GM23338 (cell line): ENCODE data around the gene RFC3. TPM values are rescaled to one million over a fixed set of nuclear protein-coding genes. Genes with fewer than 3 reads are reported as not detected.

Experiments
- ATAC-seq: fragments of 200-7000 bp; cut with Tn5 transposase; 3 replicates; pipeline ENCODE4 v1.9.1; 2020
- DNase-seq: peaks from one replicate; pipeline ENCODE4 v3.0.0-alpha.2; 2015; ENCODE audit warnings: low spot score
- H2AFZ ChIP-seq: fragments of 200-600 bp; sonication (generic); 2 replicates; pipeline ENCODE4 v1.8.0; 2016; ENCODE audit warnings: antibody characterized with exemption, mild to moderate bottlenecking, moderate library complexity
- H3F3A ChIP-seq: fragments of 200-600 bp; sonication (generic); replicated peaks from 2 replicates; pipeline ENCODE4 v1.8.0; 2017; ENCODE audit warnings: antibody characterized with exemption, mixed run types, low read depth
- H3K27ac ChIP-seq: fragments of 200-600 bp; sonication (generic); 2 replicates; pipeline ENCODE4 v1.6.1; 2016; ENCODE audit warnings: low read depth
- H3K27me3 ChIP-seq: fragments of 200-600 bp; sonication (generic); 2 replicates; pipeline ENCODE4 v1.8.0; 2016; ENCODE audit warnings: mild to moderate bottlenecking, mixed run types, moderate library complexity; ENCODE audit not compliant: insufficient read depth
- H3K36me3 ChIP-seq: fragments of 200-600 bp; sonication (generic); 2 replicates; pipeline ENCODE4 v1.8.0; 2016; ENCODE audit warnings: mild to moderate bottlenecking; ENCODE audit not compliant: insufficient read depth
- H3K4me1 ChIP-seq: fragments of 200-600 bp; sonication (generic); 2 replicates; pipeline ENCODE4 v1.8.0; 2016; ENCODE audit warnings: mild to moderate bottlenecking, moderate library complexity; ENCODE audit not compliant: insufficient read depth
- H3K4me2 ChIP-seq: fragments of 200-600 bp; sonication (generic); 2 replicates; pipeline ENCODE4 v1.7.1; 2017; ENCODE audit warnings: mixed run types
- H3K4me3 ChIP-seq: fragments of 200-600 bp; sonication (generic); 2 replicates; pipeline ENCODE4 v1.6.1; 2016; ENCODE audit warnings: mixed run types
- H3K79me2 ChIP-seq: fragments of 200-600 bp; sonication (generic); replicated peaks from 2 replicates; pipeline ENCODE4 v1.8.0; 2017; ENCODE audit warnings: mild to moderate bottlenecking; ENCODE audit not compliant: insufficient read depth
- H3K9me2 ChIP-seq: fragments of 200-600 bp; sonication (generic); 2 replicates; pipeline ENCODE4 v1.8.0; 2017; ENCODE audit not compliant: insufficient read depth
- H4K20me1 ChIP-seq: fragments of 200-600 bp; sonication (generic); replicated peaks from 2 replicates; pipeline ENCODE4 v1.8.0; 2017; ENCODE audit warnings: mild to moderate bottlenecking; ENCODE audit not compliant: insufficient read depth
- H3K27ac Mint-ChIP-seq: 2 replicates; pipeline ENCODE4 v1.8.0; 2020; ENCODE audit warnings: inconsistent platforms, mild to moderate bottlenecking, moderate library complexity, mixed read lengths
- H3K27me3 Mint-ChIP-seq: 3 replicates; pipeline ENCODE4 v1.8.0; 2022; ENCODE audit warnings: low read depth, mild to moderate bottlenecking, moderate library complexity, mixed read lengths, inconsistent platforms; ENCODE audit not compliant: insufficient read depth, poor library complexity
- H3K36me3 Mint-ChIP-seq: 3 replicates; pipeline ENCODE4 v1.8.0; 2021; ENCODE audit warnings: low read depth, mild to moderate bottlenecking, inconsistent platforms, moderate library complexity, mixed read lengths
- H3K4me1 Mint-ChIP-seq: 3 replicates; pipeline ENCODE4 v1.8.0; 2020; ENCODE audit warnings: mild to moderate bottlenecking, inconsistent platforms, mixed read lengths
- H3K4me3 Mint-ChIP-seq: 3 replicates; pipeline ENCODE4 v1.8.0; 2021; ENCODE audit warnings: moderate library complexity, mild to moderate bottlenecking, inconsistent platforms, mixed read lengths
- H3K9me3 Mint-ChIP-seq: 3 replicates; pipeline ENCODE4 v1.8.0; 2020; ENCODE audit warnings: moderate library complexity, mild to moderate bottlenecking, inconsistent platforms, mixed read lengths
- CREB1 ChIP-seq: fragments of 250-450 bp; sonication (Bioruptor Pico); IDR thresholded peaks from 2 replicates; pipeline ENCODE4 v1.5.0; 2020; ENCODE audit warnings: low read depth, mild to moderate bottlenecking, moderate library complexity
- EZH2 ChIP-seq: fragments of 200-600 bp; sonication (generic); IDR thresholded peaks from one replicate; pipeline ENCODE4 v1.8.0; 2017; ENCODE audit warnings: antibody characterized with exemption, mild to moderate bottlenecking, low read depth; ENCODE audit not compliant: unreplicated experiment
- JUNB ChIP-seq: IDR thresholded peaks from one replicate; pipeline ENCODE4 v1.6.1; 2016; ENCODE audit warnings: antibody characterized with exemption; ENCODE audit not compliant: unreplicated experiment
- NANOG ChIP-seq: IDR thresholded peaks from 2 replicates; pipeline ENCODE4 v1.6.1; 2016; ENCODE audit warnings: antibody characterized with exemption, borderline replicate concordance
- POLR2AphosphoS5 ChIP-seq: IDR thresholded peaks from 2 replicates; pipeline ENCODE4 v1.6.1; 2016; ENCODE audit warnings: antibody characterized with exemption, low read depth
- REST ChIP-seq: IDR thresholded peaks from one replicate; pipeline ENCODE4 v1.6.1; 2018; ENCODE audit warnings: antibody characterized with exemption; ENCODE audit not compliant: unreplicated experiment
- STAT1 ChIP-seq: IDR thresholded peaks from one replicate; pipeline ENCODE4 v1.6.1; 2016; ENCODE audit warnings: antibody characterized with exemption; ENCODE audit not compliant: unreplicated experiment
- ZNF331 ChIP-seq: fragments of 250-450 bp; sonication (Bioruptor Pico); IDR thresholded peaks from 2 replicates; pipeline ENCODE4 v1.5.0; 2020; ENCODE audit warnings: low read depth, mild to moderate bottlenecking, moderate library complexity
- polyA plus RNA-seq: library from polyadenylated mRNA; unstranded; fragments of >200 nt; fragmentation: Nextera tagmentation; extraction: Ambion mirVana; gene quantifications from 2 replicates; pipeline ENCODE4 v1.2.1, GENCODE V29; 2016
- total RNA-seq: library from RNA; depleted of rRNA; stranded (reverse); fragments of >200 nt; shearing (Covaris generic); gene quantifications from 2 replicates; pipeline ENCODE4 v1.2.3, GENCODE V29; 2014
- TF ChIP-seq, protein P1 (sequence below): IDR thresholded peaks from 2 replicates; pipeline ENCODE4 v1.6.1; 2016; ENCODE audit warnings: antibody characterized with exemption

Gene RFC3
- total and polyA plus RNA-seq, 2 experiments from 2014 or later, result 48.7 to 75.5 TPM

DNA sequence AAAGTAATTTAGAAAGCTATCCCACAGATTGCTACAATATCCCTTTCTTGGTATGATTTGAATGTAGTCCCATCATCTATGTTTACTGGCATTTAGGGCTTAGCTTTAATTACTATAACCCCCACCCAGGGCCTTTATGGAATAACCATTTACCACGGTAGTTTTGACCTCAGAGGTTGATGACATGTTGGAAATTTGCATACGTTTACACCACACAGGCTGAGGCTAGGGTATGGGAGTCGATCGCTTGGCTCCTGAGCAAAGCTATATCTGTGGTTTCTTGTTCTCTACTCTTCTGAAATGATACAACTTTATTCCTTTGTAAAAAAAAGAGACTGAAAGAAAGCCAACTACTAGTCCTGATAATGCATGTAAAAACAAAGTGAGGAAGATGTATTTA lies 28.2 kb upstream of the RFC3 start (continued):
- TF ChIP-seq REST, result no peak
- TF ChIP-seq NANOG, result no peak

- Mint-ChIP-seq H3K27me3 (no peaks in the 10 kb centered on the region), H3K9me3 (no peaks in the 10 kb centered on the region), H3K4me3 (no peak overlapping the region), H3K27ac (no peak overlapping the region), H3K36me3 (no peaks in the 10 kb centered on the region), H3K4me1 (peaks cover 10% of the 10 kb centered on the region; the same call in 2 of the 3 replicates)
- no peaks in the 10 kb centered on the region for H3K27me3 ChIP-seq
- H2AFZ ChIP-seq, result no peak overlapping the region
- H4K20me1 ChIP-seq, result no peaks in the 10 kb centered on the region
- TF ChIP-seq ZNF331 (no peak), JUNB (no peak), POLR2AphosphoS5 (no peak), CREB1 (CRISPR knock-in tag) (no peak), NANOG (no peak)
- H3K4me3 ChIP-seq, result no peak overlapping the region
- no peak for ATAC-seq
- no peaks in the 10 kb centered on the region for H3F3A ChIP-seq
- no peak for DNase-seq
- H3K36me3 ChIP-seq, result no peaks in the 10 kb centered on the region
- H3K4me2 ChIP-seq, result no peak overlapping the region
- no peak overlapping the region for H3K27ac ChIP-seq
- H3K9me2 ChIP-seq, result no peaks in the 10 kb centered on the region
- H3K4me1 ChIP-seq, result no peaks in the 10 kb centered on the region; the same call in none of the 2 replicates
- H3K79me2 ChIP-seq, result no peaks in the 10 kb centered on the region
Measured at GRCh38 chr13:33793726-33794125, 24.2 kb upstream of the RFC3 start.

DNA sequence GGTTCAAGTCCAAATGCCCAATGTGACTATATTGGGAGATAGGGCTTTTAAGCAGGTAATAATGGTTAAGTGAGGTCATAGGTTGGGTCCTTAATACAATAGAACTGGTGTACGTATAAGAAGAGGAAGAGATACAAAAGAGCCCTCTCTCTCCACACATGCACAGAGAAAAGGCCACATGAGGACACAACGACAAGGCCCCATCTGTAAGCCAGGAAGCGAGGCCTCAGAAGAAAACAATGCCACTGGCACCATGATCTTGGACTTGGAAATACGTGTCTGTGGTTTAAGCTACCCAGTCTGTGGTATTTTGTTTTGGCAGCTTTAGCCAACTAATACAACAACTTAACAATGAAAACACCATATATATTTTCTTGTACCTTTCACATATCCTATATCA lies 23.4 kb upstream of the RFC3 start:
- peaks cover 6% of the 10 kb centered on the region; the same call in 2 of the 3 replicates for H3K4me1 Mint-ChIP-seq
- no peaks in the 10 kb centered on the region for H3F3A ChIP-seq
- no peaks in the 10 kb centered on the region for H3K9me3 Mint-ChIP-seq
- no peaks in the 10 kb centered on the region for H3K79me2 ChIP-seq
- H3K27me3 Mint-ChIP-seq, result no peaks in the 10 kb centered on the region
- H3K27ac Mint-ChIP-seq, result no peak overlapping the region
- no peak overlapping the region for H3K4me2 ChIP-seq
- no peaks in the 10 kb centered on the region for H3K27me3 ChIP-seq
- no peaks in the 10 kb centered on the region for H3K9me2 ChIP-seq
- no peaks in the 10 kb centered on the region for H3K36me3 Mint-ChIP-seq
- H3K4me1 ChIP-seq, result no peaks in the 10 kb centered on the region; the same call in none of the 2 replicates
- no peak overlapping the region for H3K4me3 Mint-ChIP-seq
- no peak overlapping the region for H3K4me3 ChIP-seq
- no peak for ATAC-seq
- H3K36me3 ChIP-seq, result no peaks in the 10 kb centered on the region
- no peak overlapping the region for H2AFZ ChIP-seq
- no peak overlapping the region for H3K27ac ChIP-seq
- no peak for DNase-seq
- H4K20me1 ChIP-seq, result no peaks in the 10 kb centered on the region
- TF ChIP-seq EZH2 (no peak), REST (no peak), STAT1 (no peak)
- TF ChIP-seq, protein P1, sequence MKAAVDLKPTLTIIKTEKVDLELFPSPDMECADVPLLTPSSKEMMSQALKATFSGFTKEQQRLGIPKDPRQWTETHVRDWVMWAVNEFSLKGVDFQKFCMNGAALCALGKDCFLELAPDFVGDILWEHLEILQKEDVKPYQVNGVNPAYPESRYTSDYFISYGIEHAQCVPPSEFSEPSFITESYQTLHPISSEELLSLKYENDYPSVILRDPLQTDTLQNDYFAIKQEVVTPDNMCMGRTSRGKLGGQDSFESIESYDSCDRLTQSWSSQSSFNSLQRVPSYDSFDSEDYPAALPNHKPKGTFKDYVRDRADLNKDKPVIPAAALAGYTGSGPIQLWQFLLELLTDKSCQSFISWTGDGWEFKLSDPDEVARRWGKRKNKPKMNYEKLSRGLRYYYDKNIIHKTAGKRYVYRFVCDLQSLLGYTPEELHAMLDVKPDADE, result no peak
